Keratinocyte (primary cell): ENCODE data around the gene RNU7-1.

Experiments used
- CTCF ChIP-seq, 3 experiments: IDR thresholded peaks in 1 of 3; conservative IDR thresholded peaks in 1 of 3; optimal IDR thresholded peaks in 1 of 3; 2 replicates in 2 of 3; 3 replicates in 1 of 3; pipeline versions ENCODE3 to v1.5.1; 2011; ENCODE audit warnings: low read length in 3 of 3, mild to moderate bottlenecking in 3 of 3, moderate library complexity in 2 of 3, control low read depth in 1 of 3, inconsistent platforms in 1 of 3; ENCODE audit not compliant: insufficient read depth in 2 of 3; ENCODE audit errors: extremely low read depth in 1 of 3
- EZH2 ChIP-seq: IDR thresholded peaks from one replicate; pipeline ENCODE4 v1.6.1; 2012; ENCODE audit warnings: inconsistent platforms, mild to moderate bottlenecking, low read length, moderate library complexity

- TF ChIP-seq EZH2, result no peak
- TF ChIP-seq CTCF (optimal IDR thresholded peaks at IDR 0.05 in 1 of 3, IDR thresholded peaks at IDR 0.05 in 1 of 3, conservative IDR thresholded peaks at IDR 0.05 in 1 of 3; ENCODE audit: extremely low read depth in 1 of 3, insufficient read depth in 2 of 3, low read length in 3 of 3), result no peak
These were observed 22.7 kb downstream of the RNU7-1 start for GRCh38 chr12:6966351-6966750.
